Heart right ventricle (tissue), 16 donors: ENCODE measurements around the gene RIMKLB. TPM values are rescaled to one million over a fixed set of nuclear protein-coding genes. Genes with fewer than 3 reads are reported as not detected.
A peak's percentile ranks its signal among the peaks of the same experiment; 100 is the strongest.

Experiments
- ATAC-seq, 8 donors: fragments of 200-7000 bp; cut with Tn5 transposase; one replicate each; pipeline ENCODE4 v1.9.1; 2020; ENCODE audit warnings: mild to moderate bottlenecking in 8 of 8, moderate library complexity in 8 of 8, moderate number of reproducible peaks in 1 of 8
- DNase-seq, 2 donors: peaks; one replicate each; pipeline ENCODE4 v3.0.0-alpha.2; 2020
- H3K27ac ChIP-seq, 10 donors: fragments of 200-600 bp; sonication (generic) in 2 of 10; one replicate each; pipeline versions ENCODE4 v1.5.0 to v1.8.0; 2020 to 2022; ENCODE audit warnings: mild to moderate bottlenecking in 3 of 10
- H3K27me3 ChIP-seq, 7 donors: fragments of 200-600 bp; one replicate each; pipeline ENCODE4 v1.8.0; 2021 to 2022; ENCODE audit warnings: mild to moderate bottlenecking in 2 of 7
- H3K36me3 ChIP-seq, 9 donors: fragments of 200-600 bp; sonication (generic) in 1 of 9; one replicate each; pipeline versions ENCODE4 v1.5.0 to v1.8.0; 2020 to 2022; ENCODE audit warnings: mild to moderate bottlenecking in 2 of 9
- H3K4me1 ChIP-seq, 9 donors: fragments of 200-600 bp; sonication (generic) in 1 of 9; one replicate each; pipeline versions ENCODE4 v1.5.0 to v1.8.0; 2020 to 2022; ENCODE audit warnings: mild to moderate bottlenecking in 4 of 9
- H3K4me3 ChIP-seq, 10 donors: fragments of 200-600 bp; sonication (generic) in 2 of 10; one replicate each; pipeline versions ENCODE4 v1.5.0 to v1.8.0; 2020 to 2022; ENCODE audit warnings: mild to moderate bottlenecking in 7 of 10, moderate library complexity in 2 of 10
- H3K9me3 ChIP-seq, 11 donors: fragments of 200-600 bp in 10 of 11; sonication (generic) in 2 of 11; one replicate each; pipeline versions ENCODE4 v1.5.0 to v1.8.0; 2013 to 2022; ENCODE audit warnings: mild to moderate bottlenecking in 2 of 11, control low read depth in 1 of 11, moderate library complexity in 1 of 11
- CTCF ChIP-seq, 9 donors: fragments of 200-600 bp; sonication (generic) in 2 of 9; IDR thresholded peaks; one replicate each; pipeline versions ENCODE4 v1.5.0 to v1.8.0; 2021 to 2022; ENCODE audit warnings: antibody characterized with exemption in 9 of 9, mild to moderate bottlenecking in 5 of 9, moderate library complexity in 1 of 9
- WGBS, 2 donors: extraction: QIAGEN DNeasy Blood & Tissue Kit; methylation state at CpG; one replicate each; pipeline ENCODE4 v1.1.7; 2013; ENCODE audit warnings: inconsistent platforms in 1 of 2; 5-methylcytosine and 5-hydroxymethylcytosine counted together
- intact Hi-C, 10 donors: fragments of 100-400 bp; cut with DNase I; formaldehyde crosslinking; loops; one replicate each; pipeline versions ENCODE4 v1.11.1 to v1.14.2; 2022
- long read RNA-seq, 3 donors: library from polyadenylated mRNA; unstranded; transcript quantifications; one replicate each; pipeline ENCODE4 v2.0.0, GENCODE V29; 2020 to 2021
- polyA plus RNA-seq, 2 donors: library from polyadenylated mRNA; stranded (reverse); fragments of 200-250 nt; gene quantifications; one replicate each; pipeline ENCODE4 v1.2.3, GENCODE V29; 2013
- total RNA-seq, 10 donors: library from RNA; stranded (reverse); fragmentation: NEBNext Ultra II Directional in 3 of 10; extraction: Animal tissue kit (Norgen Biotek cat#: 25700) in 3 of 10; gene quantifications; one replicate each; pipeline versions ENCODE4 v1.2.1 to v1.2.4, GENCODE V29; 2021 to 2023
- donor health status: Arrhythmogenic right ventricular cardiomyopathy.
- donor health status: ischemic (EF 13 %, LVEDD 7.1; RV severe dilation, severe dysfunction).
- donor health status: healthy with polysubstance abuse.
- donor health status: DM: no; HTN: yes; CAD: no.
- donor health status: DM: no; HTN: no; CAD: no.
- donor health status: ischemic (EF 25% LVEDD 6.9; RV normal size, moderate dysfunction).
- donor health status: ischemic (EF 25% LVEDD 5.7; RV mildly dilated, moderate dysfunction).
- donor health status: healthy.
- donor health status: DM: yes; HTN: yes; CAD: no.
- donor health status: Ischemic cardiomyopathy.
- donor health status: ischemic (EF 35%, LVEDD 5.7; RV mildly dilated, moderate dysfunction).
- donor health status: nonischemic (EF 11% LVEDD 7.7; RV severe dilation, severe dysfunction).
- donor health status: DM: yes; HTN: yes; CAD: no.
- donor health status: PGD.
- donor health status: ischemic (EF 29% LVEDD 5.4; RV normal size, mild dysfunction).
- donor health status: nonischemic (EF 23%, LVEDD 6.1; RV moderate dilation, normal function).

Gene RIMKLB, protein sequence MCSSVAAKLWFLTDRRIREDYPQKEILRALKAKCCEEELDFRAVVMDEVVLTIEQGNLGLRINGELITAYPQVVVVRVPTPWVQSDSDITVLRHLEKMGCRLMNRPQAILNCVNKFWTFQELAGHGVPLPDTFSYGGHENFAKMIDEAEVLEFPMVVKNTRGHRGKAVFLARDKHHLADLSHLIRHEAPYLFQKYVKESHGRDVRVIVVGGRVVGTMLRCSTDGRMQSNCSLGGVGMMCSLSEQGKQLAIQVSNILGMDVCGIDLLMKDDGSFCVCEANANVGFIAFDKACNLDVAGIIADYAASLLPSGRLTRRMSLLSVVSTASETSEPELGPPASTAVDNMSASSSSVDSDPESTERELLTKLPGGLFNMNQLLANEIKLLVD
- total RNA-seq (10 to 100 TPM; 10.5 to 16.4 (median 12.6) TPM), polyA plus RNA-seq (10 to 100 TPM in 1 of 2 donors, 1 to 10 TPM in 1; 7.2 to 65.9 TPM)
- long read RNA-seq, donor 1, partial matches to known transcripts = 1 of 9 reads
- long read RNA-seq, donor 1, other reads (novel, unspliced or antisense) = 7 of 9 reads
- long read RNA-seq, donor 2, transcript RIMKLB-205 (6 exons, 2,236 nt) = major isoform, 10 of 16 reads
- long read RNA-seq, donor 2, partial matches to known transcripts = 0 of 16 reads
- long read RNA-seq, donor 2, other reads (novel, unspliced or antisense) = 6 of 16 reads
- long read RNA-seq, donor 3, transcript RIMKLB-205 (6 exons, 2,236 nt) = major isoform, 8 of 28 reads
- long read RNA-seq, donor 3, partial matches to known transcripts = 11 of 28 reads
- long read RNA-seq, donor 3, other reads (novel, unspliced or antisense) = 7 of 28 reads

DNA sequence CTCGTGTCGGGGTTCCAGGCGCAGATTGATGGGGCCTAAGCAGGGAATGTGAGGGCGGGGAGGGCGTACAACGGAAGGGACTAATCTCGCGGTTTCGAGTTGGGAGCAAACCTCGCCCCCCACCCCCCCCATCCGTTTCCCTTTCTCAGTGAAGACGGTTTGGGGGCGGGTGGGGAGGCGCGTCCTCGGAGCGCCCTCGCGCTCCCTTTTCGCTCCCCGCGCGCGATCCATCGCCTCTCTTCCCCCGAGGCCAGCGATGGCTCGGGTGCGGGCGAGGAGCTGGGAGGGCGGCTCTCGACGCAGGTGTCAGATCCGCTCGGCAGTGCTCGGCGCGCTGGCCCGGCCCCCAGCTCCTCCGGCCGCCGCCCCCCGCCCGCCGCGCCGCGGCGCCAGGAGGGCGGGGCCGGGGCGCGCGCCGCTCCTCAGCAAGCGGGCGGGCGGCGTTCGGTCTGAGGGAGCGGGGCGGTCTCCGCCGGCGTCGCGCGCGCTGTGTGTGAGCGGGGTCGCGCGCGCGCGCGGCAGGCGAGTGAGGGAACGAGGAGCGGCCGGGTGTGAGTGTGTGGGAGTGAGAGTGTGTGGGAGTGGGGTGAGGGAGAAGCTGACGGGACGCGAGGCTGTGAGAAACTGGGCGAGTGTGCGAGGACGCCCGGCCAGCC is at the start of gene RIMKLB:
Gene RIMKLB (plus strand): TSS at position 516 of the 656 bp plus-strand sequence. CDS start 15,876 bp downstream, outside the sequence.
- WGBS, 2 donors = 0 to 1% methylated on average over 75 to 88 of the region's 88 CpGs

DNA sequence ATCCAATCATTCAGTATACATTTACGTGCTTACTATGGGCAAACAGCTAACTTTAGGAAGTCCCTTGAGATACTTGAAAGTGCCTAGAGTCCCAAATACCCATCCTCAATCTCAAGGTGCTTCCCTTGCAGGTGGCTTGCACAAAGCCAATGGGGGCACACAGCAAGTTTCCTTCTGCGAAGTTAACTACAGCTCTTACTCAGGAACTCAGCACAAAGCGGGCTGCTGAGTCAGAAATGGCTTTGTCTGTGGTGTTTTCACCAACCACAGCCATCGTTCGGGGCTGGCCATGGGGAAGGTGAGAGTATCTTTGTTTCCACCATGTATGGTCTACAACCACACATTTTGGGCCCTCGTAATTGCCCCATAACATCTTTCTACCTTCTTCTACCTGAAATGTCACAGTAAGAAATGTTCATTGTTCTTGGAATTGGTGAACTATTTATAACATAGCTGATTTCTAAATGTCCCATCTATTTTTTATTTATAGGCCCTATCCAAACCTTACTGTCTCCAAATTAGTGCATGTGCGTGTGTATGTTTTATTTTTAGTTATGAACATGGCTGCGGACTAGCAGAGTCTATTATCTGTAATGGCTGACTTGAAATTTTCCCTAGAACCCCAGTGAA is 49.1 kb upstream of the RIMKLB start:
- Histone ChIP-seq H3K27me3 (peaks cover 0 to 3% (median 0%) of the 10 kb centered on the region in 7 donors), H3K27ac (no peak overlapping the region), H3K36me3 (no peaks in the 10 kb centered on the region), H3K4me1 (no peaks in the 10 kb centered on the region), H3K4me3 (no peak overlapping the region), H3K9me3 (no peaks in the 10 kb centered on the region)
- intact Hi-C loops = no loop called here
- TF ChIP-seq CTCF (IDR thresholded peaks at IDR 0.05) = no peak
- 83 to 84% methylated on average over 8 of the region's 8 CpGs for WGBS, 2 donors
- ATAC-seq = no peak
- no peak for DNase-seq

More for the DNA sequence above, at the start of gene RIMKLB:
- intact Hi-C loops = no loop called here
- DNase-seq (peak; percentile 84 to 87), ATAC-seq (peak; percentile 89 to 95 (median 92))
- Histone ChIP-seq H3K36me3 (peaks cover 0 to 3% (median 0%) of the 10 kb centered on the region in 9 donors), H3K4me3 (peak within 1 kb of the TSS; percentile 90 to 99 (median 94)), H3K4me1 (peaks cover 3 to 60% (median 35%) of the 10 kb centered on the region in 9 donors), H3K9me3 (no peaks in the 10 kb centered on the region), H3K27me3 (peaks cover 0 to 6% (median 0%) of the 10 kb centered on the region in 7 donors), H3K27ac (peak within 1 kb of the TSS; percentile 77 to 97 (median 92))
- TF ChIP-seq CTCF (IDR thresholded peaks at IDR 0.05) = no peak

- intact Hi-C loops = loop anchor here in 1 of 10 donors (10.0 kb wide), 1 partner anchor 389 kb away; no protein-coding TSS in a partner anchor
- Histone ChIP-seq H3K9me3 (peaks cover 0 to 6% (median 0%) of the 10 kb centered on the region in 11 donors), H3K36me3 (no peaks in the 10 kb centered on the region), H3K4me3 (no peak overlapping the region), H3K4me1 (no peaks in the 10 kb centered on the region), H3K27me3 (no peaks in the 10 kb centered on the region), H3K27ac (no peak overlapping the region)
- DNase-seq (no peak), ATAC-seq (no peak)
- 81% methylated on average over 6 of the region's 6 CpGs for WGBS, 2 donors
- TF ChIP-seq CTCF (IDR thresholded peaks at IDR 0.05) = no peak
Measured at GRCh38 chr12:8655421-8655820, 42.4 kb upstream of the RIMKLB start.
